HFF-Myc (cell line): ENCODE data around the gene GPHB5.

Source experiments
- DNase-seq: peaks from one replicate; pipeline ENCODE4 v3.0.0-alpha.2; 2011; ENCODE audit warnings: low read depth; ENCODE audit errors: extremely low read depth
- H3K4me3 ChIP-seq: replicated peaks from 2 replicates; pipeline ENCODE4 v1.5.1; 2011; ENCODE audit warnings: low read depth, mild to moderate bottlenecking, control low read depth, low read length
- CTCF ChIP-seq: IDR thresholded peaks from 2 replicates; pipeline ENCODE4 v1.5.1; 2012; ENCODE audit warnings: mild to moderate bottlenecking, low read depth, low read length, control low read depth; ENCODE audit errors: missing control alignments

Gene GPHB5

GRCh38 chr14:63266106-63266505, 52.6 kb downstream of the GPHB5 start:
- no peak for DNase-seq
- H3K4me3 ChIP-seq, result no peak overlapping the region
- TF ChIP-seq CTCF, result no peak
